ENCODE data around the gene RAB23.

Gene RAB23

GRCh38 chr6:57221936-57222742 is at the start of gene RAB23:
TSS of gene RAB23 (minus strand) at chr6:57222307. CDS start at chr6:57210380, 11,927 bp downstream.
- peak; percentile 93 for DNase-seq (ENCODE audit: extremely low spot score)
- ChIA-PET POLR2A (interaction anchor here (0.6 to 0.8 kb wide), 2 partner anchors 50 to 64 kb away, joined by 3 to 4 read pairs; partner anchors contain the start of gene BAG2), CTCF (interaction anchor here (1.0 to 1.7 kb wide), 14 partner anchors 10 to 318 kb away, joined by 3 to 6 read pairs (median 3); partner anchors contain the start of gene PRIM2)
- TF ChIP-seq CTCF (IDR thresholded peaks at IDR 0.05; ENCODE audit: control extremely low read depth, extremely low read depth, low read depth, missing control alignments), result no peak

- ChIA-PET CTCF (interaction anchor here (1.0 to 3.9 kb wide), 3 partner anchors 14 to 48 kb away, joined by 3 to 32 read pairs (median 7); partner anchors contain the start of gene PRIM2), POLR2A (no interaction called here)
These were observed 46.2 kb upstream of the RAB23 start for GRCh38 chr6:57268294-57268640.

GRCh38 chr6:57267586-57268293 is 45.6 kb upstream of the RAB23 start:
- DNase-seq (ENCODE audit: extremely low spot score), result no peak
- ChIA-PET CTCF (interaction anchor here (1.0 to 3.9 kb wide), 4 partner anchors 8 to 48 kb away, joined by 3 to 32 read pairs (median 7); partner anchors contain the start of gene PRIM2), POLR2A (no interaction called here)
- TF ChIP-seq CTCF (IDR thresholded peaks at IDR 0.05; ENCODE audit: control extremely low read depth, extremely low read depth, low read depth, missing control alignments), result peak; percentile 40

More at GRCh38 chr6:57268294-57268640, 46.2 kb upstream of the RAB23 start:
- DNase-seq (ENCODE audit: extremely low spot score), result no peak
- TF ChIP-seq CTCF (IDR thresholded peaks at IDR 0.05; ENCODE audit: control extremely low read depth, extremely low read depth, low read depth, missing control alignments), result no peak

GRCh38 chr6:57265755-57266221 is 43.7 kb upstream of the RAB23 start:
- ChIA-PET POLR2A (no interaction called here), CTCF (interaction anchor here (1.1 to 3.9 kb wide), 9 partner anchors 8 to 362 kb away, joined by 3 to 32 read pairs (median 4); partner anchors contain the start of gene PRIM2)
- no peak for TF ChIP-seq CTCF (IDR thresholded peaks at IDR 0.05; ENCODE audit: control extremely low read depth, extremely low read depth, low read depth, missing control alignments)
- no peak for DNase-seq (ENCODE audit: extremely low spot score)

- no peak for TF ChIP-seq CTCF (IDR thresholded peaks at IDR 0.05; ENCODE audit: control extremely low read depth, extremely low read depth, low read depth, missing control alignments)
- DNase-seq (ENCODE audit: extremely low spot score), result no peak
- POLR2A ChIA-PET, result no interaction called here
- CTCF ChIA-PET, result interaction anchor here (1.2 kb wide), 1 partner anchor 1819 kb away, joined by 3 read pairs; no protein-coding TSS in a partner anchor
These were observed 41.6 kb upstream of the RAB23 start for GRCh38 chr6:57263739-57264138.
